SIG-M5 treated with dmso at 0.1 percent for 504 hours (cell line): ENCODE results near the gene NKX2-1.
"Not testable (repeated sequence)": the region's sequence is repeated elsewhere in the genome, so short reads cannot be mapped to it uniquely, and the experiment has no call there.

Experiments used
- DNase-seq: peaks from one replicate; lab custom pipeline; 2025; ENCODE audit not compliant: unreplicated experiment; lab: John Stamatoyannopoulos, UW

The NKX2-1 gene

GRCh38 chr14:36505892-36506731 lies 13.9 kb downstream of the NKX2-1 start:
- DNase-seq, result no peak

GRCh38 chr14:36505181-36505815 lies 14.7 kb downstream of the NKX2-1 start:
- DNase-seq, result no peak

GRCh38 chr14:36504771-36505175 lies 15.3 kb downstream of the NKX2-1 start:
- no peak for DNase-seq

- no peak for DNase-seq
Measured at GRCh38 chr14:36503771-36504741, 16.0 kb downstream of the NKX2-1 start.

- DNase-seq, result no peak
Measured at GRCh38 chr14:36502558-36503508, 17.2 kb downstream of the NKX2-1 start.

GRCh38 chr14:36498938-36499337 lies 21.1 kb downstream of the NKX2-1 start:
- DNase-seq, result no peak

- DNase-seq, result no peak
Measured at GRCh38 chr14:36496346-36496745, 23.7 kb downstream of the NKX2-1 start.

- DNase-seq, result no peak
Measured at GRCh38 chr14:36495666-36496065, 24.4 kb downstream of the NKX2-1 start.

GRCh38 chr14:36493761-36494160 lies 26.3 kb downstream of the NKX2-1 start:
- no peak for DNase-seq

- no peak for DNase-seq
Measured at GRCh38 chr14:36485773-36486172, 34.3 kb downstream of the NKX2-1 start.

- no peak for DNase-seq
Measured at GRCh38 chr14:36479344-36479743, 40.7 kb downstream of the NKX2-1 start.

- no peak for DNase-seq
Measured at GRCh38 chr14:36478782-36479181, 41.2 kb downstream of the NKX2-1 start.

- no peak for DNase-seq
Measured at GRCh38 chr14:36477266-36477665, 42.8 kb downstream of the NKX2-1 start.

- not testable (repeated sequence) for DNase-seq
Measured at GRCh38 chr14:36476061-36476460, 44.0 kb downstream of the NKX2-1 start.

- DNase-seq, result no peak
Measured at GRCh38 chr14:36474593-36474992, 45.4 kb downstream of the NKX2-1 start.

GRCh38 chr14:36471431-36471830 lies 48.6 kb downstream of the NKX2-1 start:
- no peak for DNase-seq

GRCh38 chr14:36467332-36467731 lies 52.7 kb downstream of the NKX2-1 start:
- DNase-seq, result no peak
